ENCODE measurements around the gene ADNP2. TPM values are rescaled to one million over a fixed set of nuclear protein-coding genes. Genes with fewer than 3 reads are reported as not detected.

The ADNP2 gene
- total RNA-seq, 120 experiments from 2014 or later, result 15.4 to 33.2 (median 20.9) TPM

Other genes starting within 250 kb of the ADNP2 start
- gene SLC66A2, start 157.6 kb upstream of the ADNP2 start, total RNA-seq, result 100 to 1,000 TPM in 40 of 120 experiments, 10 to 100 TPM in 80; 48.9 to 138 (median 96.6) TPM
- 10 to 100 TPM in 105 of 120 experiments, 1 to 10 TPM in 15; 5.7 to 22.6 (median 13.2) TPM for gene HSBP1L1, start 144.6 kb upstream of the ADNP2 start, total RNA-seq
- gene TXNL4A, start 120.7 kb upstream of the ADNP2 start, total RNA-seq, result 100 to 1,000 TPM in 43 of 120 experiments, 10 to 100 TPM in 77; 68.3 to 133 (median 95.2) TPM
- 10 to 100 TPM; 15.2 to 39.7 (median 28.1) TPM for gene RBFA, start 74.8 kb upstream of the ADNP2 start, total RNA-seq
- gene PARD6G, start 138.3 kb downstream of the ADNP2 start, total RNA-seq, result 1 to 10 TPM; 1.8 to 7.9 (median 4.1) TPM

Data from dorsolateral prefrontal cortex (tissue), 118 donors.